Measurements from ENCODE around the gene PTPRD. TPM values are rescaled to one million over a fixed set of nuclear protein-coding genes. Genes with fewer than 3 reads are reported as not detected.

PTPRD gene
- total RNA-seq, 1 donor from 2014 or later: 136 TPM

DNA sequence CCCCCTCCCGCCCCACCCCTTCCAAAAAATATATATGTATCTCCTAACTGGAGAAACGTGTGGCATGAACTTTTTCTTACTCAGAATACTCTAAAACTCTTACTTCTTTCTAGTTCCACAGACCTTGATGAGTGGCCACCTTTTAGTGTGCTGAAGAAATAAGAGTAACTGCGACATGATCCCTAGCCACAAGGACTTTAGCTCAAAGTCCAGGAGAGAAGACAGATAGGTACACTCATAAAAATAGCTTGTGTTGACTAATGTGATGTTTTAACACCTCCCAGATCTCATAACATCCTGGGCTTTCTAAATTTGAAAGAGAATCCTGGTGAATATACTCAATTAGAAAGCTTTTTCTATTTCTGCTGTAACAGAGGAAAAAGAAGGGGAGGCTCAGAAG is 1808.2 kb downstream of the PTPRD start:
- H3K9me3 ChIP-seq (ENCODE audit: low read depth): no peaks in the 10 kb centered on the region
- H3K27ac Mint-ChIP-seq: no peak overlapping the region
- H3F3A ChIP-seq (ENCODE audit: low read depth): peaks cover 5% of the 10 kb centered on the region
- peaks cover 62% of the 10 kb centered on the region for H3K79me2 ChIP-seq (ENCODE audit: low read depth)
- no peaks in the 10 kb centered on the region for H3K27me3 ChIP-seq
- no peaks in the 10 kb centered on the region for H3K36me3 ChIP-seq
- peaks cover 9% of the 10 kb centered on the region for H3K36me3 Mint-ChIP-seq
- H3K27me3 Mint-ChIP-seq (ENCODE audit: insufficient read depth, low read depth): no peaks in the 10 kb centered on the region
- no peak for DNase-seq (ENCODE audit: low spot score)
- H3K27ac ChIP-seq: no peak overlapping the region
- peaks cover 14% of the 10 kb centered on the region for H3K4me1 ChIP-seq
- H3K4me1 Mint-ChIP-seq: peaks cover 26% of the 10 kb centered on the region
- no peaks in the 10 kb centered on the region for H3K9me3 Mint-ChIP-seq
- no peak overlapping the region for H3K4me3 Mint-ChIP-seq
- H3K4me3 ChIP-seq: no peak overlapping the region
- no peak overlapping the region for H2AFZ ChIP-seq (replicated peaks)
- H4K20me1 ChIP-seq (ENCODE audit: low read depth): peaks cover 11% of the 10 kb centered on the region
- no peak for TF ChIP-seq CTCF (IDR thresholded peaks at IDR 0.05)
- TF ChIP-seq EZH2phosphoT487 (IDR thresholded peaks at IDR 0.05): no peak
- no peak for TF ChIP-seq EZH2 (IDR thresholded peaks at IDR 0.05)
- no peak overlapping the region for H3K9ac ChIP-seq
- H3K4me2 ChIP-seq: no peak overlapping the region

- H3K27ac ChIP-seq: no peak overlapping the region
- H3K4me2 ChIP-seq: no peak overlapping the region
- H3K4me3 ChIP-seq: no peak overlapping the region
- peaks cover 69% of the 10 kb centered on the region for H3K79me2 ChIP-seq (ENCODE audit: low read depth)
- H3K9me3 Mint-ChIP-seq: no peaks in the 10 kb centered on the region
- no peak overlapping the region for H3K4me3 Mint-ChIP-seq
- peaks cover 12% of the 10 kb centered on the region for H3F3A ChIP-seq (ENCODE audit: low read depth)
- H4K20me1 ChIP-seq (ENCODE audit: low read depth): peaks cover 15% of the 10 kb centered on the region
- H3K27me3 ChIP-seq: no peaks in the 10 kb centered on the region
- H3K4me1 ChIP-seq: peaks cover 28% of the 10 kb centered on the region
- DNase-seq (ENCODE audit: low spot score): no peak
- no peak overlapping the region for H2AFZ ChIP-seq (replicated peaks)
- peaks cover 40% of the 10 kb centered on the region for H3K4me1 Mint-ChIP-seq
- H3K36me3 Mint-ChIP-seq: peaks cover 10% of the 10 kb centered on the region
- no peak overlapping the region for H3K27ac Mint-ChIP-seq
- H3K36me3 ChIP-seq: no peaks in the 10 kb centered on the region
- H3K9me3 ChIP-seq (ENCODE audit: low read depth): no peaks in the 10 kb centered on the region
- TF ChIP-seq EZH2phosphoT487 (IDR thresholded peaks at IDR 0.05): no peak
- no peak overlapping the region for H3K9ac ChIP-seq
- no peaks in the 10 kb centered on the region for H3K27me3 Mint-ChIP-seq (ENCODE audit: insufficient read depth, low read depth)
These were observed 1810.6 kb downstream of the PTPRD start for GRCh38 chr9:8802242-8802641.

GRCh38 chr9:8800196-8800595 is 1812.6 kb downstream of the PTPRD start:
- H3K4me3 ChIP-seq: no peak overlapping the region
- H3K27ac ChIP-seq: no peak overlapping the region
- H3K4me2 ChIP-seq: no peak overlapping the region
- no peak for DNase-seq (ENCODE audit: low spot score)
- peaks cover 28% of the 10 kb centered on the region for H3K4me1 ChIP-seq
- H3K9me3 ChIP-seq (ENCODE audit: low read depth): no peaks in the 10 kb centered on the region
- no peak for TF ChIP-seq CTCF (IDR thresholded peaks at IDR 0.05)
- no peak for TF ChIP-seq EZH2 (IDR thresholded peaks at IDR 0.05)
- TF ChIP-seq EZH2phosphoT487 (IDR thresholded peaks at IDR 0.05): no peak
- Mint-ChIP-seq H3K9me3 (no peaks in the 10 kb centered on the region), H3K27ac (peak overlapping the region; percentile 4), H3K27me3 (ENCODE audit: insufficient read depth, low read depth) (no peaks in the 10 kb centered on the region), H3K4me1 (peaks cover 41% of the 10 kb centered on the region), H3K36me3 (peaks cover 7% of the 10 kb centered on the region), H3K4me3 (no peak overlapping the region)
- peaks cover 67% of the 10 kb centered on the region for H3K79me2 ChIP-seq (ENCODE audit: low read depth)
- H3F3A ChIP-seq (ENCODE audit: low read depth): peaks cover 12% of the 10 kb centered on the region
- no peaks in the 10 kb centered on the region for H3K36me3 ChIP-seq
- H4K20me1 ChIP-seq (ENCODE audit: low read depth): peaks cover 15% of the 10 kb centered on the region
- H3K27me3 ChIP-seq: no peaks in the 10 kb centered on the region
- H2AFZ ChIP-seq (replicated peaks): no peak overlapping the region
- no peak overlapping the region for H3K9ac ChIP-seq

- Histone ChIP-seq H4K20me1 (ENCODE audit: low read depth) (peaks cover 15% of the 10 kb centered on the region), H3K4me3 (no peak overlapping the region), H3K27me3 (no peaks in the 10 kb centered on the region), H3F3A (ENCODE audit: low read depth) (peaks cover 12% of the 10 kb centered on the region), H2AFZ (replicated peaks) (no peak overlapping the region), H3K9me3 (ENCODE audit: low read depth) (no peaks in the 10 kb centered on the region), H3K4me1 (peaks cover 28% of the 10 kb centered on the region), H3K4me2 (peak overlapping the region; percentile 50), H3K79me2 (ENCODE audit: low read depth) (peaks cover 63% of the 10 kb centered on the region), H3K36me3 (no peaks in the 10 kb centered on the region), H3K9ac (no peak overlapping the region), H3K27ac (peak overlapping the region; percentile 54)
- H3K27ac Mint-ChIP-seq: peak overlapping the region; percentile 30
- no peak for TF ChIP-seq CTCF (IDR thresholded peaks at IDR 0.05)
- peaks cover 41% of the 10 kb centered on the region for H3K4me1 Mint-ChIP-seq
- peaks cover 4% of the 10 kb centered on the region for H3K36me3 Mint-ChIP-seq
- H3K27me3 Mint-ChIP-seq (ENCODE audit: insufficient read depth, low read depth): no peaks in the 10 kb centered on the region
- no peaks in the 10 kb centered on the region for H3K9me3 Mint-ChIP-seq
- no peak overlapping the region for H3K4me3 Mint-ChIP-seq
- DNase-seq (ENCODE audit: low spot score): no peak
These were observed 1813.2 kb downstream of the PTPRD start for GRCh38 chr9:8799615-8800014.

All from neural progenitor cell (in vitro differentiated cells).